Panc1 (cell line): ENCODE measurements around the gene TRABD2B. TPM values are rescaled to one million over a fixed set of nuclear protein-coding genes. Genes with fewer than 3 reads are reported as not detected.

Experiments
- ATAC-seq: fragments of 200-7000 bp; cut with Tn5 transposase; 2 replicates; pipeline ENCODE4 v1.9.1; 2020; ENCODE audit warnings: mild to moderate bottlenecking, moderate library complexity
- BruUV-seq: library from RNA; stranded (reverse); fragments of 400-500 nt; replicated peaks from 2 replicates; lab custom pipeline; 2021; lab: Mats Ljungman, UMichigan
- CTCF ChIA-PET: fragments of 300-600 bp; sonication (Branson Sonifier 250); formaldehyde crosslinking; loops from one replicate; lab custom pipeline; 2022; ENCODE audit warnings: antibody characterized with exemption; lab: Charles Lee
- POLR2A ChIA-PET: fragments of 300-600 bp; sonication (Branson Sonifier 250); formaldehyde crosslinking; loops from one replicate; lab custom pipeline; 2022; ENCODE audit warnings: antibody characterized with exemption; lab: Charles Lee
- DNase-seq: peaks from one replicate; pipeline ENCODE4 v3.0.0-alpha.2; 2010; ENCODE audit warnings: low read depth, low spot score
- H3K27ac ChIP-seq: 2 replicates; pipeline ENCODE4 v1.5.1; 2011; ENCODE audit warnings: mild to moderate bottlenecking, low read length, inconsistent platforms
- H3K27me3 ChIP-seq: fragments of 200-500 bp; sonication (Bioruptor generic); 2 replicates; pipeline ENCODE4 v1.6.0; 2014; ENCODE audit warnings: low read length, inconsistent platforms; ENCODE audit not compliant: control insufficient read depth, insufficient read depth
- H3K36me3 ChIP-seq: fragments of 200-500 bp; sonication (Bioruptor generic); 2 replicates; pipeline ENCODE4 v1.5.1; 2014; ENCODE audit warnings: inconsistent platforms, mild to moderate bottlenecking, low read length, moderate library complexity; ENCODE audit not compliant: control insufficient read depth, insufficient read depth
- H3K4me1 ChIP-seq: 2 replicates; pipeline ENCODE4 v1.5.1; 2011; ENCODE audit warnings: inconsistent platforms, mild to moderate bottlenecking, low read length, moderate library complexity; ENCODE audit not compliant: control insufficient read depth, insufficient read depth
- H3K4me3 ChIP-seq, 2 experiments: 2 replicates each; pipeline ENCODE4 v1.5.1; 2011 to 2012; ENCODE audit warnings: low read depth in 2 of 2, low read length in 2 of 2, mild to moderate bottlenecking in 2 of 2, inconsistent platforms in 1 of 2, moderate library complexity in 1 of 2
- H3K9me3 ChIP-seq: fragments of 200-500 bp; sonication (Bioruptor generic); 2 replicates; pipeline ENCODE4 v1.5.1; 2014; ENCODE audit warnings: low read depth, mild to moderate bottlenecking, inconsistent platforms, low read length, moderate library complexity; ENCODE audit not compliant: control insufficient read depth, insufficient read depth
- CTCF ChIP-seq: fragments of 450-650 bp; IDR thresholded peaks from 2 replicates; pipeline ENCODE4 v1.5.1; 2017; ENCODE audit warnings: mild to moderate bottlenecking
- POLR2AphosphoS5 ChIP-seq: IDR thresholded peaks from 2 replicates; pipeline ENCODE4 v1.6.1; 2012; ENCODE audit warnings: mild to moderate bottlenecking, low read depth, low read length, moderate library complexity
- REST ChIP-seq, 2 experiments: IDR thresholded peaks; 2 replicates each; pipeline ENCODE4 v1.6.1; 2011 to 2012; ENCODE audit warnings: low read depth in 2 of 2, control low read depth in 1 of 2, low read length in 1 of 2, mild to moderate bottlenecking in 1 of 2, moderate library complexity in 1 of 2; ENCODE audit not compliant: insufficient read depth in 1 of 2
- SIN3A ChIP-seq: IDR thresholded peaks from 2 replicates; pipeline ENCODE4 v1.6.1; 2012; ENCODE audit warnings: low read depth, mild to moderate bottlenecking, low read length, moderate library complexity, borderline replicate concordance; ENCODE audit not compliant: insufficient read depth
- TCF7L2 ChIP-seq: IDR thresholded peaks from 2 replicates; pipeline ENCODE4 v1.6.1; 2011; ENCODE audit warnings: mild to moderate bottlenecking, low read depth, low read length, inconsistent platforms
- in situ Hi-C: cut with HindIII; loops from 2 replicates; pipeline ENCODE4 v1.10.0; 2016; ENCODE audit warnings: low sequenced_read_pairs, low pct_unique_long_range_greater_than_20kb
- intact Hi-C: fragments of 100-400 bp; cut with micrococcal nuclease; formaldehyde crosslinking; loops from one replicate; pipeline ENCODE4 v1.10.0; 2022; ENCODE audit not compliant: unreplicated experiment
- total RNA-seq: library from RNA; stranded (reverse); gene quantifications from one replicate; pipeline ENCODE4 v1.2.1, GENCODE V29; 2021; ENCODE audit not compliant: unreplicated experiment

The TRABD2B gene
- total RNA-seq, 1 experiment from 2014 or later = not detected

- TF ChIP-seq POLR2AphosphoS5 = no peak
- TF ChIP-seq TCF7L2 = no peak
- no peak for TF ChIP-seq CTCF
- TF ChIP-seq SIN3A = no peak
- no peak for TF ChIP-seq REST (IDR thresholded peaks at IDR 0.05; ENCODE audit: insufficient read depth in 1 of 2, low read depth in 2 of 2, low read length in 1 of 2)
- Histone ChIP-seq H3K27ac (no peak overlapping the region), H3K36me3 (no peaks in the 10 kb centered on the region), H3K27me3 (no peaks in the 10 kb centered on the region; the same call in 1 of the 2 replicates), H3K9me3 (no peaks in the 10 kb centered on the region), H3K4me3 (no peak overlapping the region), H3K4me1 (no peaks in the 10 kb centered on the region)
- CTCF ChIA-PET = no interaction called here
- BruUV-seq = no TSS peak
- in situ Hi-C loops = no loop called here
- DNase-seq (no peak), ATAC-seq (no peak)
- POLR2A ChIA-PET = no interaction called here
- intact Hi-C loops = no loop called here
These were observed 78.8 kb downstream of the TRABD2B start for GRCh38 chr1:47918257-47918867.

- no peaks in the 10 kb centered on the region for H3K36me3 ChIP-seq
- H3K9me3 ChIP-seq = no peaks in the 10 kb centered on the region
- POLR2A ChIA-PET = no interaction called here
- in situ Hi-C loops = no loop called here
- H3K4me3 ChIP-seq = no peak overlapping the region
- H3K27me3 ChIP-seq = no peaks in the 10 kb centered on the region; the same call in 1 of the 2 replicates
- DNase-seq (no peak), ATAC-seq (no peak)
- BruUV-seq = no TSS peak
- CTCF ChIA-PET = no interaction called here
- intact Hi-C loops = no loop called here
- no peaks in the 10 kb centered on the region for H3K4me1 ChIP-seq
- TF ChIP-seq SIN3A (no peak), CTCF (no peak), TCF7L2 (no peak), POLR2AphosphoS5 (no peak), REST (IDR thresholded peaks at IDR 0.05; ENCODE audit: insufficient read depth in 1 of 2, low read depth in 2 of 2, low read length in 1 of 2) (no peak)
- H3K27ac ChIP-seq = no peak overlapping the region
These were observed 79.5 kb downstream of the TRABD2B start for GRCh38 chr1:47917687-47918086.
